Activated CD8-positive, alpha-beta T cell treated with anti-CD3 and anti-CD28 coated beads, Interleukin-2, amount 10 ng/mL, durations not matched to agents 7 days and 5 days (primary cell): ENCODE results near the gene MALT1. TPM values are rescaled to one million over a fixed set of nuclear protein-coding genes. Genes with fewer than 3 reads are reported as not detected.

ENCODE experiments used
- ATAC-seq: fragments of 150-1000 bp; cut with Tn5 transposase; one replicate; pipeline ENCODE4 v1.10.0; 2021; ENCODE audit warnings: moderate library complexity
- CTCF ChIA-PET: fragments of 350-600 bp; sonication (Branson Sonifier 250); formaldehyde crosslinking; loops from one replicate; lab custom pipeline; 2021; ENCODE audit warnings: antibody characterized with exemption; lab: Charles Lee
- POLR2A ChIA-PET: fragments of 350-600 bp; sonication (Branson Sonifier 250); formaldehyde crosslinking; loops from one replicate; lab custom pipeline; 2021; ENCODE audit warnings: antibody characterized with exemption; lab: Charles Lee
- DNase-seq: peaks from one replicate; pipeline ENCODE4 v3.0.0-alpha.2; 2020
- H3K27ac Mint-ChIP-seq: one replicate; pipeline ENCODE4 v1.8.0; 2021; ENCODE audit warnings: mild to moderate bottlenecking, mixed read lengths
- H3K27me3 Mint-ChIP-seq: one replicate; pipeline ENCODE4 v1.8.0; 2021; ENCODE audit warnings: low read depth, mixed read lengths
- H3K36me3 Mint-ChIP-seq: one replicate; pipeline ENCODE4 v1.8.0; 2021; ENCODE audit warnings: low read depth, mixed read lengths
- H3K4me1 Mint-ChIP-seq: one replicate; pipeline ENCODE4 v1.8.0; 2021; ENCODE audit warnings: low read depth, mixed read lengths
- H3K4me3 Mint-ChIP-seq: one replicate; pipeline ENCODE4 v1.8.0; 2021; ENCODE audit warnings: mild to moderate bottlenecking, mixed read lengths
- H3K9me3 Mint-ChIP-seq: one replicate; pipeline ENCODE4 v1.8.0; 2022; ENCODE audit warnings: mixed read lengths; ENCODE audit not compliant: insufficient read depth
- total RNA-seq, 2 experiments: library from RNA; stranded (reverse); gene quantifications; one replicate each; pipeline ENCODE4 v1.2.3, GENCODE V29; 2021

Gene MALT1, protein sequence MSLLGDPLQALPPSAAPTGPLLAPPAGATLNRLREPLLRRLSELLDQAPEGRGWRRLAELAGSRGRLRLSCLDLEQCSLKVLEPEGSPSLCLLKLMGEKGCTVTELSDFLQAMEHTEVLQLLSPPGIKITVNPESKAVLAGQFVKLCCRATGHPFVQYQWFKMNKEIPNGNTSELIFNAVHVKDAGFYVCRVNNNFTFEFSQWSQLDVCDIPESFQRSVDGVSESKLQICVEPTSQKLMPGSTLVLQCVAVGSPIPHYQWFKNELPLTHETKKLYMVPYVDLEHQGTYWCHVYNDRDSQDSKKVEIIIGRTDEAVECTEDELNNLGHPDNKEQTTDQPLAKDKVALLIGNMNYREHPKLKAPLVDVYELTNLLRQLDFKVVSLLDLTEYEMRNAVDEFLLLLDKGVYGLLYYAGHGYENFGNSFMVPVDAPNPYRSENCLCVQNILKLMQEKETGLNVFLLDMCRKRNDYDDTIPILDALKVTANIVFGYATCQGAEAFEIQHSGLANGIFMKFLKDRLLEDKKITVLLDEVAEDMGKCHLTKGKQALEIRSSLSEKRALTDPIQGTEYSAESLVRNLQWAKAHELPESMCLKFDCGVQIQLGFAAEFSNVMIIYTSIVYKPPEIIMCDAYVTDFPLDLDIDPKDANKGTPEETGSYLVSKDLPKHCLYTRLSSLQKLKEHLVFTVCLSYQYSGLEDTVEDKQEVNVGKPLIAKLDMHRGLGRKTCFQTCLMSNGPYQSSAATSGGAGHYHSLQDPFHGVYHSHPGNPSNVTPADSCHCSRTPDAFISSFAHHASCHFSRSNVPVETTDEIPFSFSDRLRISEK
- 10 to 100 TPM; 52.7 to 57.1 TPM for total RNA-seq

DNA sequence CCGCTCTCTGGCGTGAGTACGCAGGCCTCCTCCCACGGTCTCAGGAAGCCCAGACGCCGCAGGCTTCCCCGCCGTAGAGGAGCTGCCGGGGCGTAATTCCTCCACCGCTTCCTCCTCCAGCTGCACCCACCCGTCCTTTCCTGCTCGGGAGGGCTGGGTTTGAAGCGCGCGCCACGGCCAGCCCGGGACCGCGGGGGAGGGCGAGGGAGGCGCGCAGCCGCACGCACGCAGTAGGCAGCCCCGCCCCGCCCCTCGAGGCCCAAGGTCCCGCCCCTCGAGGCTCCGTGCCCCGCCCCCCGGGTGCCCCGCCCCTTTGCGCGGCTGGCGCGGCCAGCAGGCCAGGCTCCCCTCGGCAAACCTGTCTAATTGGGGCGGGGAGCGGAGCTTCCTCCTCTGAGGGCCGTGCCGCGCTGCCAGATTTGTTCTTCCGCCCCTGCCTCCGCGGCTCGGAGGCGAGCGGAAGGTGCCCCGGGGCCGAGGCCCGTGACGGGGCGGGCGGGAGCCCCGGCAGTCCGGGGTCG is at the start of gene MALT1:
Gene MALT1 (plus strand): TSS at position 355 of the 521 bp plus-strand sequence. CDS start 179 bp downstream, outside the sequence.
- no peaks in the 10 kb centered on the region for H3K27me3 Mint-ChIP-seq

DNA sequence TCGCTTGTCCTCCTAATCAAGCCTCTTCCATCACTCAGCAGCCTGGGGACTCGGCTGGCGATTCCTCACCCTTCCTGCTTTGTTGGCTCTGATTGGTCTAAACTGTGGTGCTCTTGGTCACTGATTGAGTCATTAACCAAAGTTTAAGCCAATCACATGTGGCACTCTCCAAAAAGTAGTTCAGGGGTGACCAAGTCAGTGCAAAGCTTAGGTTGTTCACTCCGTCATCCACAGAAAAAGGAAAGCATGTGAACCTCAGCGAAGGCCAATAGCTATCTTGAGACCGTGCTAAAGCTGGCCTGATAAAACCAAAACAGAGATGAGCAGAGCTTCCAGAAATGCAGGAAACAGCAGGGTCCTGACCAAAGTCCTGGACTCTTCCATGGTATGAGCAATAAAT is 47.3 kb upstream of the MALT1 start:
- peaks cover 2% of the 10 kb centered on the region for H3K36me3 Mint-ChIP-seq
- H3K27ac Mint-ChIP-seq, result no peak overlapping the region
- H3K27me3 Mint-ChIP-seq, result peaks cover 13% of the 10 kb centered on the region
- H3K4me1 Mint-ChIP-seq, result peaks cover 8% of the 10 kb centered on the region
- ATAC-seq (no peak), DNase-seq (no peak)
- no peaks in the 10 kb centered on the region for H3K9me3 Mint-ChIP-seq
- no peak overlapping the region for H3K4me3 Mint-ChIP-seq
- POLR2A ChIA-PET, result interaction anchor here (0.6 kb wide), 1 partner anchor 12 kb away, joined by 3 read pairs; no protein-coding TSS in a partner anchor
- CTCF ChIA-PET, result no interaction called here

More for the DNA sequence above, at the start of gene MALT1:
- CTCF ChIA-PET, result interaction anchor here (0.7 to 4.7 kb wide), 24 partner anchors 10 to 143 kb away, joined by 3 to 39 read pairs (median 3); no protein-coding TSS in a partner anchor
- Mint-ChIP-seq H3K4me1 (peaks cover 56% of the 10 kb centered on the region), H3K4me3 (peak within 1 kb of the TSS; percentile 98), H3K9me3 (no peaks in the 10 kb centered on the region), H3K27ac (peak within 1 kb of the TSS; percentile 97), H3K36me3 (peaks cover 31% of the 10 kb centered on the region)
- ATAC-seq (peak; percentile 92), DNase-seq (peak; percentile 96)
- POLR2A ChIA-PET, result interaction anchor here (0.7 to 5.7 kb wide), 33 partner anchors 10 to 1230 kb away, joined by 3 to 85 read pairs (median 5); no protein-coding TSS in a partner anchor

DNA sequence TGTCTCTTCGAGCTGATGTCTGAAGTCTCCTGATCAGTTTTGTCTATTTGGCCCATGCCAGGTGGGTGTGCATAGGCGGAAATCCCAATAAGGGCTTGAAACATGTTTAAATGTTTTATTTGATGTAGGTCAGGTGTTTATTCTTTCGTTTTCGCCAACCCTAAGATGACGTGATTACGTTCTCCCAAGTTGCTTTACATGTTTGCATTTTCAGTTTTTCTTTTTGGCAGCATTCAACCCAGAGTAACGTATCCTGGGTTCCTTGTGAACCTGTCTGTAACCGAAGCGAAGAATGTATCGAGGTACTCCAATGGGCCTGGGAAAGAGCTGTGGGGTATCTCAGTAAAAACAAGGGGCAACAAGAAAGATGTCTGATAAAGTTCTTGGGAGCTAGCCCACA is 45.4 kb upstream of the MALT1 start:
- peaks cover 2% of the 10 kb centered on the region for H3K36me3 Mint-ChIP-seq
- H3K4me1 Mint-ChIP-seq, result peaks cover 15% of the 10 kb centered on the region
- CTCF ChIA-PET, result no interaction called here
- no peak overlapping the region for H3K27ac Mint-ChIP-seq
- DNase-seq (no peak), ATAC-seq (no peak)
- H3K27me3 Mint-ChIP-seq, result peaks cover 12% of the 10 kb centered on the region
- POLR2A ChIA-PET, result no interaction called here
- no peak overlapping the region for H3K4me3 Mint-ChIP-seq
- H3K9me3 Mint-ChIP-seq, result no peaks in the 10 kb centered on the region

DNA sequence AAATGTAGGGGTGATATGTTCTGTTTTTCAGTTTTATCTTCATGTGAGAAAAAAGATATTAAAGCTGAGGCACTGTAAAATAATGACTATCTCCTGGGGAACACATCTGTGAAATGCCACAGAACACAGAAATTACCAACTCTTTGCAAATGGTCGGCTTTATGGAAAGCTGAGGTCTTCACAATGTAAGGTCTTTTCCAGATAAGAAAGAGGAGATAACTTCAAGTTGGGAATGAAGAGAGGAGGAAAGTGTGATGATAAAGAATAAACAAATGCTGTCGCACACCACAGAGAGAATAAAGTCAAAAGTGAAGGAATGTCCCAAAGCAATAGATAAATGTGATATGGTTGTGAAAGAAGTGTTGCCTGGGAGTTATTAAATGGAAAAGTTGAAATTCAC is 41.2 kb upstream of the MALT1 start:
- ChIA-PET CTCF (no interaction called here), POLR2A (interaction anchor here (0.9 kb wide), 1 partner anchor 41 kb away, joined by 3 read pairs; the partner anchor contains the start of gene MALT1)
- peaks cover 2% of the 10 kb centered on the region for H3K27me3 Mint-ChIP-seq

DNA sequence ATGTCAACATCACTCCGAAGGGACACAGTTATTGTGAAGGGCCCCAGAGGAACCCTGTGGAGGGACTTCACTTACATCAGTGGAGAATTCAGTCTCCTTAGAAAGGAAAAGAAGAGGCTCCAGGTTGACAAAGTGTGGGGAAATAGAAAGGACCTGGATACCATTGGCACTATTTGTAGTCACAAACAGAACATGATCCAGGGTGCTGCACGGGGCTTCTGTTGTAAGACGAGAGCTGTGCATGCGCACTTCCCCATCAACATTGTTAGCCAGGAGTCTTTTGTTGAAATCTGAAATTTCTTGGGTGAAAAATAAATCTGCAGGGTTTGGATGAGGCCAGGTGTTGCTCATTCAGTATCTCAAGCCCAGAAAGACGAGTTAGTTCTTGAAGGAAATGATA is 40.0 kb upstream of the MALT1 start:
- H3K4me3 Mint-ChIP-seq, result no peak overlapping the region
- CTCF ChIA-PET, result interaction anchor here (0.7 kb wide), 1 partner anchor 133 kb away, joined by 3 read pairs; no protein-coding TSS in a partner anchor
- H3K9me3 Mint-ChIP-seq, result no peaks in the 10 kb centered on the region
- peaks cover 2% of the 10 kb centered on the region for H3K27me3 Mint-ChIP-seq
- H3K36me3 Mint-ChIP-seq, result no peaks in the 10 kb centered on the region
- POLR2A ChIA-PET, result no interaction called here
- DNase-seq (no peak), ATAC-seq (no peak)
- H3K27ac Mint-ChIP-seq, result no peak overlapping the region
- peaks cover 28% of the 10 kb centered on the region for H3K4me1 Mint-ChIP-seq

More for the DNA sequence above, 41.2 kb upstream of the MALT1 start:
- Mint-ChIP-seq H3K9me3 (no peaks in the 10 kb centered on the region), H3K4me1 (peaks cover 22% of the 10 kb centered on the region), H3K36me3 (no peaks in the 10 kb centered on the region), H3K27ac (no peak overlapping the region), H3K4me3 (no peak overlapping the region)
- DNase-seq (no peak), ATAC-seq (no peak)

DNA sequence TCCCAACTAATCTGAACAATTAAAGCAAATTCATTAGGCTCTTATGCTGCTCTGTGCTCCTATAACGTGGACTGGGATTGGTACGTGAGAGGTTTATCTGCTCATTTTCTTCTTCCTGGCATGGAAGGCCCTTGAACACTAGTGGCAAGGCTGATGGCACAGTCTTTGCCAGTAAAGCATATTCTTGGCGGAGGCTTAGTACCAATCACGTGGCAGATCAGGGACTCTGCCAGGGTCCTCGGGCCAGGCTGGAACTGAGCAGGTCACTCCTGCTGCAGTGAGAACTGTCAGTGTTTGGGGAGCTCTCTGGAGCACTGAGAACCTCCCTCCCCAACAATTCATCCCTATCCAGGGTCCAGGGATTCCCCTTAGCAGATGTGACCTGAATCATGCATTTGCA is 38.7 kb upstream of the MALT1 start:
- Mint-ChIP-seq H3K27me3 (peaks cover 2% of the 10 kb centered on the region), H3K4me1 (peaks cover 28% of the 10 kb centered on the region), H3K4me3 (no peak overlapping the region), H3K36me3 (no peaks in the 10 kb centered on the region), H3K27ac (no peak overlapping the region), H3K9me3 (no peaks in the 10 kb centered on the region)
- ATAC-seq (no peak), DNase-seq (no peak)
- POLR2A ChIA-PET, result no interaction called here
- CTCF ChIA-PET, result no interaction called here

DNA sequence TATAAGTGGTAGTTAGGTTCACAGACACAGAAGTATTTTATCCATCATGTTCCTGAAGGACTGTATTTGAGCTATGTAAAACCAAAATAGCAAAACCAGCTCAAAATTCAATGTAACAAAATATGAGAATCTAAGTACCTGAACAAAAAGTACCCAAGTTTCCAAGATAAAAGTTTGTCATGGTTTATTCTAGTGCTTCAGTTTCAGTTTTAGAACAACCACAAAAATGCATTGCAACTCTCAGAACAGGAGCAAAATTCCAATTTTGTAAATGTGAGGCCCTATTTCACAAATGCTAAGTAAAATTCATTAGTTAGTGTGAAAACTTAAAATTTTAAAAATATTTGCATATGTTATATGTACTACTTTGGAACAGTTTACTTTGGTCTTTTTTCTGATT is 37.4 kb upstream of the MALT1 start:
- Mint-ChIP-seq H3K9me3 (no peaks in the 10 kb centered on the region), H3K27ac (no peak overlapping the region), H3K4me1 (peaks cover 29% of the 10 kb centered on the region), H3K27me3 (peaks cover 2% of the 10 kb centered on the region), H3K36me3 (no peaks in the 10 kb centered on the region), H3K4me3 (no peak overlapping the region)
- no peak for DNase-seq
- ChIA-PET CTCF (no interaction called here), POLR2A (interaction anchor here (0.5 kb wide), 1 partner anchor 195 kb away, joined by 4 read pairs; no protein-coding TSS in a partner anchor)
- ATAC-seq, result no peak

DNA sequence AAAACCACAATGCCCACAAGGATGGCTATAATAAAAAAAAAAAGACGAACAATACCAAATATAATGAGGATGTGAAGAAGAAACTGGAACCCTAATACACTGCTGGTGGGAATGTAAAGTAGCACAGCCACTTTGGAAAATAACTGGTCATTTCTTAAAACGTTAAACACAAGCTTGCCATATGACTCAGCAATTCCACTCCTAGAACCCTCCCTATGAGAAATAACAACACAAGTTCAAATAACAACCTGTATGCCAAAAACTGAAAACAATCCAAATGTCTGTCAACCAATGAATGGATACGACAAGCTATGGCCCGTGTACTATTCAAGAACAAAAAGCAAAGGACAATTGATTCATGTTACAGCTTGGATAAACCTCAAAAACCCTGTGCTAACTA is 35.4 kb upstream of the MALT1 start:
- no peaks in the 10 kb centered on the region for H3K27me3 Mint-ChIP-seq
- H3K4me1 Mint-ChIP-seq, result peaks cover 21% of the 10 kb centered on the region
- ChIA-PET POLR2A (interaction anchor here (0.6 to 0.8 kb wide), 3 partner anchors 12 to 56 kb away, joined by 3 to 7 read pairs (median 3); partner anchors contain the start of gene MALT1), CTCF (no interaction called here)
- no peak overlapping the region for H3K4me3 Mint-ChIP-seq
- no peak for DNase-seq
- H3K27ac Mint-ChIP-seq, result no peak overlapping the region
- H3K9me3 Mint-ChIP-seq, result no peaks in the 10 kb centered on the region
- ATAC-seq, result no peak
- H3K36me3 Mint-ChIP-seq, result no peaks in the 10 kb centered on the region

DNA sequence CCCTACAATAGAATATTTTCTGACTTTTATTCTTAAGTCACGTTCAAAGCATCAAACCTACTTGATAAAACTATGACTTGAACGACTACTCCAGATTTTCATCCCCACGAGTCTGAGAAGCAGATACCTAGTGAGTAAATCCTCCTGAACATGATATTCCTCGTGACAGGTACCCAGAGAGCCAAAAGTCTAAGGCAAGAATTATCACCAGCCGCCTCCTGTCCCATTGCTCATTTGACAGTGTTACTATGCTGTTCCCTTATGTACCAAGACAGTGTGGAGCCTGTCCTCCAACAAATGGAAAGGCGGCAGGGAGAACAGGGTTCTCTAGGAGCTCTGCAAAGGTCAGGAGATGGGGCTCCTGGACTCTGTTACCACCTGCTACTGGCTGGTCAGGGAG is 34.1 kb upstream of the MALT1 start:
- H3K27me3 Mint-ChIP-seq, result no peaks in the 10 kb centered on the region
- no peak for DNase-seq
- no peak for ATAC-seq
- no peaks in the 10 kb centered on the region for H3K9me3 Mint-ChIP-seq
- POLR2A ChIA-PET, result no interaction called here
- no peak overlapping the region for H3K4me3 Mint-ChIP-seq
- CTCF ChIA-PET, result no interaction called here
- H3K36me3 Mint-ChIP-seq, result no peaks in the 10 kb centered on the region
- peaks cover 21% of the 10 kb centered on the region for H3K4me1 Mint-ChIP-seq
- H3K27ac Mint-ChIP-seq, result no peak overlapping the region

DNA sequence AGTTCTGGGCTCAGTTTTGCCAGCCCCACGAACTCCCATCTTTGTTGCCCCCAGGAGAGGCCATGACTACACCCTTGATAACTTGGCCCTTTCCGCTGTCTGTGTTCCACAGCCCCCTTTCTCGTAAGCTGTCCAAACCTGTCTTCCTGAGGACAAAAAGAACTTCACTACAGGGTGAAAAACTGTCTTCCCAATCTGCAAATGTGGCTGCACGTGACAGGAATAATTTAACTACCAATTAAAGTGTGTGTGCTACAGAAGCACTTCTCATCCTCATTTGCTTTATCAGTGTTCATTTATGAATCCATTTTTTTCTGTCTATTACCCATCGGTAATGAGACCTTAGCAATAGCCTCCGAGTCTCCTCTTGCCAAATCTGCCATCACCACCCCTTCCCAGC is 33.3 kb upstream of the MALT1 start:
- DNase-seq (no peak), ATAC-seq (no peak)
- ChIA-PET CTCF (no interaction called here), POLR2A (no interaction called here)
- H3K36me3 Mint-ChIP-seq, result no peaks in the 10 kb centered on the region
- no peak overlapping the region for H3K4me3 Mint-ChIP-seq
- H3K27ac Mint-ChIP-seq, result no peak overlapping the region
- no peaks in the 10 kb centered on the region for H3K27me3 Mint-ChIP-seq
- no peaks in the 10 kb centered on the region for H3K9me3 Mint-ChIP-seq
- peaks cover 21% of the 10 kb centered on the region for H3K4me1 Mint-ChIP-seq

DNA sequence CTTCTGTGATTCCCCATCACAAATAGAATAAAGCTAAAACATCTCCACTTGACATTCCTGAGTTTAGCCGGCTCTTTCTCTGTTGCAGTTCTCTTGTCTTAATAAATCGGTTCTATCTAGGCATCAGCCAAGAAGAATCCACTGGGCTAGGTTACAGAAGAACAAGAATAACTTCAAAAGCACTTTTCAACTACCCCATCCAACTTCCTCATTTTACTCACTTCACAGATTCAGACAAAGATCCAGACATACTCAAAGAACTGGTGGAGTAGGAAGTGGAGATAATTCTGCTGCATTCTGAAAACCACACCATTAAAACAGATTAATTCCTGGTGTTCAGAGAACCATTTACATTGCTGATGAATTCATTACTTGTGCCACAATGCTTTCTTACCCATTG is 32.8 kb upstream of the MALT1 start:
- ATAC-seq, result no peak
- Mint-ChIP-seq H3K27me3 (no peaks in the 10 kb centered on the region), H3K4me3 (no peak overlapping the region), H3K4me1 (peaks cover 20% of the 10 kb centered on the region), H3K27ac (no peak overlapping the region), H3K36me3 (no peaks in the 10 kb centered on the region), H3K9me3 (no peaks in the 10 kb centered on the region)
- POLR2A ChIA-PET, result no interaction called here
- CTCF ChIA-PET, result no interaction called here
- DNase-seq, result no peak
